H1 (cell line): Measurements from ENCODE around the gene INTS6. TPM values are rescaled to one million over a fixed set of nuclear protein-coding genes. Genes with fewer than 3 reads are reported as not detected.

Source experiments
- ATF3 ChIP-seq: IDR thresholded peaks from 2 replicates; pipeline ENCODE4 v1.6.1; 2011; ENCODE audit warnings: low read depth, mild to moderate bottlenecking, low read length; ENCODE audit not compliant: insufficient read depth
- HDAC6 ChIP-seq: IDR thresholded peaks from one replicate; pipeline ENCODE4 v1.7.1; 2012; ENCODE audit warnings: low read depth, mild to moderate bottlenecking, inconsistent platforms, low read length, moderate library complexity
- JUND ChIP-seq: IDR thresholded peaks from 2 replicates; pipeline ENCODE4 v1.6.1; 2011; ENCODE audit warnings: mild to moderate bottlenecking, improper control_type of control experiment, low read length
- TAF7 ChIP-seq: optimal IDR thresholded peaks from 2 replicates; pipeline ENCODE3; 2011; ENCODE audit warnings: low read depth, mild to moderate bottlenecking, inconsistent platforms, low read length, moderate library complexity, borderline replicate concordance
- polyA plus RNA-seq, 7 experiments: library from polyadenylated mRNA; depleted of rRNA in 3 of 7; stranded (reverse) in 5 of 7; unstranded in 2 of 7; fragments of >200 nt in 5 of 7; fragments of 200-250 nt in 2 of 7; gene quantifications; 1 replicate in 5 of 7; 2 replicates in 1 of 7; 4 replicates in 1 of 7; pipeline versions ENCODE4 v1.2.1 to v1.2.3, GENCODE V29; 2011 to 2013; ENCODE audit warnings: missing spikeins in 2 of 7, mixed read lengths in 2 of 7
- total RNA-seq: library from RNA; stranded (reverse); fragmentation: NEBNext Ultra II Directional; extraction: Animal tissue kit (Norgen Biotek cat#: 25700); gene quantifications from 2 replicates; pipeline ENCODE4 v1.2.1, GENCODE V29; 2021

Gene INTS6
- total and polyA plus RNA-seq, 2 of the 8 experiments (the other 6 are each of a cell fraction or from before 2014, with no cell fraction given), result 12.6 to 42.8 TPM

- no peak for TF ChIP-seq ATF3
- no peak for TF ChIP-seq JUND
- no peak for TF ChIP-seq TAF7
- TF ChIP-seq HDAC6, result no peak
Measured at GRCh38 chr13:51478418-51479198, 25.8 kb upstream of the INTS6 start (continued).
